Stimulated activated CD8-positive, alpha-beta memory T cell treated with anti-CD3 and anti-CD28 coated beads, Interleukin-7, amount 100 ng/mL, for 48 hours (primary cell): ENCODE measurements around the gene HJURP.

Experiments used
- DNase-seq, 2 donors: peaks; one replicate each; pipeline ENCODE4 v3.0.0-alpha.2; 2020; ENCODE audit warnings: low read depth in 1 of 2; ENCODE audit errors: extremely low read depth in 1 of 2

HJURP gene

DNA sequence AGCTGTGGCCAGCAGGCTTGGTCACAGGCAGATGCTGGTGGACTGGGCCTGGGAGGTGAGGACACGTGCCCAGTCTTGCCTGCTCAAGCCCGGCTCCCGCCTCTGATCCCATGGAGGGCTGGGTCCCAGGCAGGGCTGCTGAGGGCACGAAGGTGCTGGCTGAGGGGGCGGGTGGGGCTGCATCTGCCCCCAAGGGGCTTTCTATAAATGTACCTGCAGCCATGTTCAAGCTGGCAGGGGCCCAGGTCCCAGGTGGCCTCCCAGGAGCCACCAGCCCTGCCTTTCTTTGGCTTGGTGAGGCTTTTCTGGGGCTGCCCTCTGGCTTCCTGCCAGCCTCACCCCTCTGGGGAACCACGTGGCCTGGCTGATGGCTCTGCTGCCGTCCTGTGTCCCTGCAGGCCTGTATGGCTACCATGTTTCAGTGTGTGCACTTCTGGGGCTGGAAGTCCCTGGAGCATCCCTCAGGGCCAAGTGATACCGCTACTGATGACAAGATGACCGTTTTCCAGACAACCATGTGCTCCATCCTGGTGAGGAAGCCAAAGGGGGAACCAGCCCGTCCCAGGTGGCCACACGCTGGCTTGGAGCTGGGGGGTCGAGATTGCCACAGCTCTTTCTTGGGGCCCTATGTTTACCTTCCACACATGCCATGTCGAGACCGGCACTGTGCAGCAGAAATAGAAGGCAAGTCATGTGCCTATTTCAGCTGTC is 23.2 kb downstream of the HJURP start:
- no peak for DNase-seq

DNA sequence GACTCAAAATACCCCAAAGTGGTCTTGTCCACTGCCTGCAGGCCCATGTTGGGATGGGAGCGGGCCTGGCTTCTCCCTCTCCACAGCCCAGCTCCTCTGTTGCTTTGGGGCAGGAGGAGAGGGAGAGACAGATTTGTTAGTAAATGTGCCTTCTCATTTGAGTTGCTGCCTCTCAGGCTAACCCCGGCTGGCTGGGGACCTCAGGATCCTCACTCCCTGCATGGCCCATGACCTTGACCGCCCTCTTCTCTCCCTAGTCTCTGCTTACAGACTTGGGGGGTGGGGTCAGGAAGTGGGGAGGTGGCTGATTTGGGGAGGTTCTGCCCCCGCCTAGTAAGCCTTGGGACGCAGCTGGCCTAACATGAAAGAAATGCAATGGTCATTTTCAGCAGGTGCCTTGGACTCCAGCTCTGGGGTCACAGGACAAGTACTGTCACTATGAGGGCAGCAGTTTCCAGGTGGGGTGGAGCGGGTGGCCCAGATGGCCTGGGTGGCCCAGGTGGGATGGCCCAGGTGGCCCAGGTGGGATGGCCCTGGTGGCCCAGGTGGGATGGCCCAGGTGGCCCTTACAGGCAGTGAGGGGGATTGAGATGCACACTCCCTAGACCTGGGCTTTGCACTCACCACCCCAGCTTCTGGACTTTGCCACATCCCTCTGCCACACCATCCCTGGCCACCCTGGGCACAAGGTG is 24.1 kb downstream of the HJURP start:
- DNase-seq: no peak

DNA sequence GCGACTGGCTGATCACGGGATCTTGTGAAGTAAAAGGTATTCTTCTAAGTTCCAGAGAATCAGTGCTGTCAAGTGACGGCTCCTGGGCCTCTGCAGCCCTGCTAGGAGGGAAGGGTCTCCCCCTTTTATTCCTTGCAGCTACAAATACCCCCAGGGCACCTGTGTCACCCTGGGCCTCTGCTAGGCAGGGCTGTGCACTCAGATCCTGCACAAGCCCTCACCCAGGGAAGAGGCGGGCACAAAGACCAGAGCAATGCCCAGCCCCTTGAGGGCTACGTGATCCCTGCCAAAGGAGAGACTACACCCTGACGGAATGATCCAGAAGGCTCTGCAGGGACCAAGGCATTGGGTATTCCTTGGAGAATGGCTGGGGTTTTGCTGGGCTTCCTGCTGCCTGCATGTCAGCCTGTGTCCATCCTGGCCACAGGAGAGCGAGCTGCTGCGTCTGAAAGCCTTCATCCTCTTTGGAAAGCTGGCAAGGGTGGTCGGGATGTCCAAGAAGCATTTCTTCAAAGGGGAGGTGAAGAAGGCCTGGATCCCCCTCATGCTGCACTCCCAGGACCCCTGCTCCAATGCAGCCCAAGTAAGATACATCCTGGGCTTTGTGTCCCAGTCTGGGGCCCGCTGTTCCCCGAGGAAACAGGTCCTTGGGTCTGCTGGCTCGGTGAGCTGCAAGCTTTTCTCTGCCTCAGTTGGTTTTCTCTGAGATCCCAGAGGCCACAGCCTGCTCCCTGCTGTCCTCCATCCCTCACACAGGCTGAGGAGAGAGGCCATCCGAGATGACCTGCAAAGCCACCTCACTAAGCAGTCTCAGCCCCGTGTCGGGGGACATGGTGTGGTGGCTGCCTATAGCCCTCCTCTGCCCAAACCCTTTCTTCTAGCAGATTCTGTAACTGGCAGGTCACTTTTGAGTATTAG is 24.9 kb downstream of the HJURP start:
- DNase-seq: no peak

DNA sequence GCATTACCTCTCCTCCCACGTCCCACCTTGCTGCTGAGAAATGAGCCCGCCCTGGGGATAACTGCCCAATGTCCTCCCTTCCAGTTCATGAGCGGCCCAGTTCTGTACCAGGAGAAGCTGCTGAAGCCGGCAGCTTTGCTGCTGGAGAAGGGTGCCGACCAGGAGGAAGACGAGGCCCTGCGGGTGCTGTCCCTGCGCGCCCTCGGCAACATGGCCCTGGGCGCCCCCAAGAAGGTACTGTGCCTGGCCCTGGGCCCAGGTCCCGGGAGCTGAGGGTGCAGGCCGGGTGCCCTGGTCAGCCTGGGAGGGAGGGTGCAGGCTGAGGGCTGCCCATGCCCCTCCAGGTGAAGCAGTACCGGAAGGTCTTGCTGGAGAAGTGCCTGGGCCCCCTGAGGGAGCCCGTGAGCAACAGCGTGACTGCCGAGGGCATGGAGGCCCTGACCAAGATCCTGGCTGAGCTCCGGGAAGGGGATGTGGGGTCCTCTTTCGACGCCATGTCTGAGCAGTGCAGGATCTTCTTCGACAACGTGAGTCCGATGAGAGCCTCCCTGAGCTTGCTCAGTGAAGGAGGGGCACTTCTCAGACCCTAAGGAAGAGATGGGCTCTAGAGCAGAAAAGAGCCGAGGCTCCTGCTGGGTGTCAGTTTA is 25.7 kb downstream of the HJURP start:
- DNase-seq: no peak

DNA sequence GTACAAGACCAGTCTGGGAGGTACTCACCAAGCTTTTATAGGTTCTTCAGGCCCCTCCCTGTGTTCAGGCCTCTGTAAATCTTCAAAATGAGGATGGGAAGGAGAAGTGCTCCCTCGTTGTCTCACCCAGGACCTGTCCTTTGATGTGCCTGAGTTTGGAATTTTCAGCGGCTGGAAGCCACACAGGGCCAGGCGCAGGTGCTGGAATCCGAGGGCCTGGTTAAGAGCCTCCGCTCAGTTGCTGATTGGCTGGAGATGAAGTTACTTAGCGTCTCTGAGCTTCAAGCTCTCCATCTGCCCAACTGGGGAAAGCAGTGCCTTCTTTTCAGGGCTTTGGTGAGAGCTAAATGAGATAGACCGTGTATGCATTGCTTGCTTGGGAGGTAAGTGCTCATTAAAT is 30.0 kb downstream of the HJURP start:
- DNase-seq: no peak

DNA sequence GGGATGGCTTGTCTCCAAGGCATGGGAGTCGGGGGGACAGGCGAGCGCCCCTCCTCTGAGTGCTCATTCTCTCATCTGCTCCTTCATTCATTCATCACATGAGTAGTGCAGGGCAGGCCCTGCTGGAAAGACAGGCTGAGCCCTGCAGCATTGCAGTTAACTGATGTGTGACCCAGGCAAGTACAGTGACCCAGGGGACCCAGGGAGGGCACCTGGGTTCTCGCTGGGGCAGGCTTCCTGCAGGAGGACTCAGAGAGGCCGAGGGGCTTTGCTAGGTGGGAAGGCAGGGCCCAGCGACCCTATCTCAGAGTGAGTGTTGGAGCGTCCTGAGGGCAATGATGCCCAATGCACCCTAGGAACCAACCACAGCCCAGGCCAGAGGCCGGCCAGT is 30.6 kb downstream of the HJURP start:
- no peak for DNase-seq

DNA sequence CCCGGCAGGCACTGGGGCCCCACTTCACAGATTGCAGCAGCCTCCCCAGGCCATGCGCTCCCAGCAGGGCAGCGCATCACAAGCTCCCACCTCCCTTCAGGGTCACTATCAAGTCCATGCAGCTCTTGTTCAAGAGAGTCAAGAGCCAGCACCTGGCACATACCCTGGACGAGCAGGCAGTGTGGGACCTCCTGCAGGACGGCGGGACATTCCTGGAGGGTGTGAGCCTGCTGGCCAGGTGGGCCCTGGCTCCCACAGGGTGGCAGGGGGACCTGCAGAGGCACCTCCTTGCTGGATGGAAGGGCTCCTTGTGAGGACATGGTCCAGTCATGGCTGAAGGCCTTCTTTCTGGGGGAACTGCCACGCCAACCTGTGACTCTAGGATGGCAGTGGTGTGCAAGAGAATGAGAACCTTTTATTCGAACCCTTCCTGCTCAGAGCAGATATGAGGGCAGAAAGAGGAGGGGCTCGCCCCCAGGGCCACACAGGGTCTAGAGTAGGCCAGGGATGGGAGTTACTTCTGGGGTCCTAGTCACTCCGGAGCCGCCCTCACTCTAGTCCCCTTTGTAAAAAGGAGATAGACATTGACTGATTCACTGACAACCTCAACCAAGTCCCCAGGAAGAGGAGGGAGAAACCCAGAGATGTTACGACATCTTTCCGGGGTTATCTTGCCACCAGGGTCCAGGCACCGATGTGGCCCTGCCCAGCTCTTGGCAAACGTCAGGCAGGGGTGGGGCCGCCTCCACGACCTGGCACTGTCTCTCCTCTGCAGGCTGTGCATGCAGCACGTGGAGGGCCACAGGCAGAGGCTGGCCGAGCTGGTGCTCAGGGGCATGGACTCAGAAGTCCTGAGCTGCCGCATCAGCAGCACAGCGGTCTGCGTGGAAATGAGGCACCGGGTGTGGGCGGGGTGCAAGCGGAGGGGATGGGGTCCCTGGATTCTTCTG is 31.3 kb downstream of the HJURP start:
- DNase-seq: no peak

DNA sequence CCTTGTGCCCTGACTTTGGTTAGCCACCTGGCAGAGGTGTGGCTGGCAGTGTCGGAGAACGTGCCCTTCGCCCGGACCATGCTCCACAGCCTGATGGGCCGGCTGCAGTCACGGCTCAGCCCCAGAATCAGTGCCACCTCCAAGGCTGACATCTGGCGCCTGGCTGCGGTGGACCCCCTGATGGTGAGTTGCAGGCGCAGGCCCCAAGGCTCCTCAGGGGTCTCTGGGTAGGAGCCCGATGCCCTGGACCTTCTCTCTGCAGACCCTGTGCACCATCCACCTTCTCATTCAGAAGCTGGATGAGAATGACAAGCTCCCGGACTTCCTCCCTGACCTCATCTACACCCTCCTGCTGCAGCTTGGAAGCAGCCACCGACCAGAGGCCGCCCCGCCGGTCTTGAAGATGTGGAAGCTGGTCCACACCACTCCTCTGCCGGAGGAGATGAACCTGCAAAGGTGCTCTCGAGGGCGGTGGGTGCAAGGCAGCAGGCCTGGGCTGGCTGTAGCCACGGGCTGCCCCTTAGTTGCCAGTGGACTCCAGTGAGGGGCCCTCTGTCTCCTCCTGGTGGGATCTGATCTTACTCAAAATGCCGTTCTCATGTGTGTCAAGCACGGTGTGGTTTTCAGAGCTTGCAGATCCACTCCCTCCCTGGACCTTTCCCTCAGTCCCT is 32.1 kb downstream of the HJURP start:
- DNase-seq: no peak

DNA sequence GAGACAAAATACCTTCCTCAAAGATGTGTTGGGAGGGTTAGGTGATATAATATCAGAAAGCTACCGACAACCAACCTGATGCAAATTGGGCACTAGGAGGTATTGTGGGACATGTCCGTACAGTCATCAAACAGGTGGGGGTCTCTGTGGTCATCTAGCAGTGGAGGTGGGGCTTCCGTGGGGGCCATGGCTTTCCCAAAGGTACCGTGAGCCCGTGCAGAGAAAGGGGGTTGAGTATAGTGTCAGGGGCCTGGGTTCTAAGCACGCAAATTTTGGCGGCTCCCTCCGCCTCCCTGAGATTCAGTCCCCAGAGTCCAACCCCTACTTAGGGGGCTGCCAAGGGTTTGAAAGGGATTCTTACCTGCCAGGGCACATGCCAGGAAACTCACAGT is 32.6 kb downstream of the HJURP start:
- DNase-seq: no peak

DNA sequence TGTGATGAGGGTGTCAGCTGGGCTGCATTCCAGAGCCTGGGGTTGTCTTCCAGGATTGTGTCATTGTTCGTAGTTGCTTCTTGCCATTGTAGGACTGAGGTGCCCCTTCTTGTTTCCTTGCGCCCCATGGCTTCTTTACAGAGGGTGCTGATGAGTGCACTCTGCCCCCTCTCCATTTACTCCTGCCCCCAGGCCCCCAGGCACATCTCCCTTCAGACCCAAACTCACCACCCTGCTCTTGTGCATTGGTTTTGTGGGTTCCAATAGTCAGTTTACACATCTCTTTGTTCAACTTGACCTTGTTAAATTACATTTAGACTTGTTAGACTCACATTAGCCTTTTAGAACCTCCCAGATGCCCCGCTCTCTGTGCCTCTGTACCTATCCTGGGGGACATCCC is 33.1 kb downstream of the HJURP start:
- no peak for DNase-seq

DNA sequence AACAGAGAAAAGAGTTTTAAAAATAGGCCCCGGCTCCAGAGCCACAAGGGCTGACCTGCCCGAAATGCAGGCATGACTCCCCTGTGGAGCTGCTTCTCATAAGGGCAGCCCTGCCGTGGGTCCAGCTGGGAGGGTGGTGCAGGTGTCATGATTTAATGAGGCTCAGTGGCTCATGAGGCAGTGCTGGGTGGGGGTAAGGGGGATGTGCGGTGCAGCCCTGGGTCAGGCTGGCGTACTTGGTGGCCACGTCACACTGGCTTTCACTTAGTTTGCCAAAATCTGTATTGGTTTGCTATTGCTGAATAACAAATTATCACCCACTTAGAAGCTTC is 33.6 kb downstream of the HJURP start:
- DNase-seq: no peak

DNA sequence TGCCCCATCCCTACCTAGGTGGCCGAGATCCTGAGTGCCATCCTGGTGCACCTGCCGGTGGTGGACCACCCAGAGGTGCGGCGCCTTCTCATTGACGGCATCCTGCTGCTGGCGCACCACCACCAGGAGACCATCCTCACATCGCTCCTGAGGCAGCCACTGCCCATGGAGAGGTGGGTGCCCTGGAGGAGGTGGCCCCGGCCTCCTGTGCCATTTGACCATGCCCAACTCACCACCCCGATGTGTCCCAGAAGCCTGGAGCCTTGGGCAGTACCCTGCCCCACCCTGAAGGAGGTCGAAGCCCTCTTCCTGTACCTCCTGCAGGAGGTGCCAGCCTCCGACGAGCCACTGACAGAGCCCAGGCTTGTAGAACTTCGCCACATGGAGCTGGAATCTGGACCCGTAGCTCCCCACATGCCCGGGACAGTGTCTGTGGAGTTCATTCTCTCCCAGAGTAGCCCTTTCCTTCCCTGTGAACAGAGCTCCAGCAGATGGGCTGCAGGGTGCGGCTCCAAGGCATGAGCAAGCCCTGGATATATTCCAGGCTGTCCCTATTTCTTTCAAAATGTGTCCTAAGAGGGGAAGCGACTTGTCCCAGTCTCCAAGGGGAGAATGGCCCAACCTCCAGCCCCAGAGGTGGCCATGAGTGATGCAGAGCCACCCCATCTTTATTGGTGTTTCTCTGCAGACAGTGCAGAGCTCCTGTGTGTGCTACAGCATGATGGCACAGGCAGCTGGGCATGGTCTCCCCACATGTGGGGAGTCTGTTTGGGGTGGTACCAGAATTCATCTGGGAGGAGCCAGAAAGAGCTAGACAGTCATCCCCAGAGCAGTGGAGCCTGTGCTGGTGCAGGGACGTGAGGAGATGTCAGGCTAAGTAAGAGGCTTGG is 34.2 kb downstream of the HJURP start:
- no peak for DNase-seq

DNA sequence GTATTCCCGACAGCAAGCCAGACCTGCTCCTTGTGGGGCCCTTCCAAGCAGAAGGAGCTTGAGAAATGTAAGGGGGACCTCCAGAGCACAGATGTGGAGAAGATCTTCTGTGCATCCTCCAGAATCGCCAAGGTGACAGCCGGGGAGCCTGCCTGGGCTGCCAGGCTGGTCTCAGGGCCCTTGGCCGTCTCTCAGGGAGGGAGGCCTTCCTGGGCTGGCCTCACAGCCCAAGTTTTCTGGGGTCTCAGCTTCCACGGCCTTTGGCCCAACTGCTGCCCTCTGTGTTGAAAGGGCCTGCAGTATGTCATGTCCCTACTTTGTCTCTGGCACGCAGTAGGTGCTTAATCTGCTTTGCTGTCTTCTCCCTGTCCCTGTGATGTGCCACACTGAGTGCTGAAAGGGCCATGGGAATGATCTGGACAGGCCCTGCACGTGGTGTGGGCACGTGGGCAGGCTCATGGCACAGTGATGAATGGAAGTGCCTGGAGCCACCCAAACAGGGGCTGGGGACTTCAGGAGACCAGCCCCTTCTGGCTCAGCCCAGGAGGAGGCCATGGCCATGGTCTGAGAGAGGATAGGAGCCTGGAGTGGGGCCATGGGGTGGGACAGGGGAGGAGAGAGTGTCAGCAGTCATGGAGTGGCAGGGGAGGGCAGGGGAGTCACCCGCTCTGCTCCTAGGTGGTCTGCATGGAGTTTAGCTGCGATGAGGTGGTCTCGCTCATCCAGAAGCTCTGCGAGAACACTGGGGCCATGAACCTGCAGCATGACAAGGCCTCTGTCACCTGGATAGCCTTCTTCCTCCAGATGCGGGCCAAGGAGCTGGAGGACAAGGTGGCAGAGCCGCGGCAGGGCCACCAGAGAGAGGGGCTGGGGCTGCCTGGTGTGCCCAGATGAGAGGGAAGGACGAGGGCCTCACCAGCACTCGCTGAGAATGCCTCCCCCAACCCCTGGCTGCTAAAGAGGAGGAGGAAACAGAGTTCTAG is 35.4 kb downstream of the HJURP start:
- no peak for DNase-seq

DNA sequence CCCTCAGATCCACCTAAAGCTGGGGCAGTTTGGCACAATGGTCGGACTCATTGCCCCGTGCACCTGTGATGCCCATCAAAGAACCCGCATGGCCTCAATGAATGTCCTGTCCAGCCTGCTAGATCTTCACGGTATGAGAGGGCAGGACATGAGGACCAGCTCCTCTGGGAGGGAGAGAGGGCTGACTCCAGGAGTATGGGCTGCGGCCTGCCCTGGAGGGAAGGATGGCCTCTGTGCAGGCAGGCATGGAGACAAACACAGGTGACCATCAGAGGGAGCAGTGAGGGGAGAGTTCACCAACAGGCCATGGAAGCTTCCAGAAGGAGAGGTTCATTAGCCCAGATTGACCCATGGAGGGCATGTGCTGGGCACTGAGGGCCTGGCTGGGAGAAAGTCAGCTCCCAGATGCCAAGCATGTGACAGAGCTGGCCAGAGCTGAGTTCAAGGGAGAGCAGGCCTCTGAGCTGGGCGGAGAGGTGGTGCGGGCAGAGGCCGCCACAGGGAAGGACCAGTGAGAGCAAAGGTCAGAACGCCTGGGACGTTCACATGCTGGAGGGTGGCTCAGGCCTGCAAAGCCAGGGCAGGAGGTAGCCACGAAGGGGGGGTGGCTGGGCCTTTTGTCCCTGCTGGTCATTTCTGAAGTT is 36.2 kb downstream of the HJURP start:
- DNase-seq: no peak

DNA sequence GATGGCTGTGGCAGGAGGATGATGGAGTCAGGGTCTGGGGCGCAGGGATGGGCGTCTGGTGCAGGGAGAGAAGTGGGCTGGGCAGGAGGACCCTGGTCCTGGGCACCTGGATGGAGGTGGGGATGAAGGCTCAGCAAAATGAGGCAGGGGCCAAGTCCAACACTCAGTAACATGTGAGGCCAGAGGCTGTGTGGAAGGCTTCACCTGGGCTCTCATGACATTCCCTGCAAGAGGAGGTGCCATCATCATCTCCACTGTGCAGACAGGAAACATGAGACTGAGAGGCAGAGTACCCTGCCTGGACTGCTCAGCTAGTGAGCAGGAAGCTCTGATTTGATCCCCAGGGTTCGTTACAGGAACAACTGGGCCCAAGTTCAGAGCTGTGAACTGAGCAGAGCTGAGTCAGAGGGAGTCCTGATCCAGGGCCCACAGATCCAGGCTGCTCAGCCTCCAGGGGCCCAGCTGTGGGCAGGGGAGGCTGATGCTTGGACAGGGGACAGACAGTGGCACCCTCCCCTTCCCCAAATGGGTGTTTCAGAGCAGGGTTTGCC is 36.9 kb downstream of the HJURP start:
- no peak for DNase-seq

DNA sequence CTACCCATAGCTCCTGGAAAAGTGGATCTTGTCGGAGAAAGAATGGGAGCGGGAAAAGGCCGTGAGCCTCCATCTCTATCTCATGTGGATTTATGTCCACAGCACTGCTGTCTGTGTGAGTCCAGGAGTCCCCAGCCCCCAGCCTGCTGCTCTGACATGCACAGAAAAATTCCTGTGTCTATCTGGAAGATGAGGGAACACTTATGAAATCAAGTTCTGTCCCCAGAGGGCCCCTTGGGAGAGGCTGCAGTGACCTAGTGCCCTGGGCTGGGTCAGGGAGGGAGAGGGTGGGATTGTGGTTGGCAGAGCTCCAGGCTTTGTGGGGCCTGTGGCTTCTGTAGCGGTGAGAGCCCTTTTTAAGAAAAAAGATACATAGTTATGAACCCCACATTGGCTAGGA is 37.6 kb downstream of the HJURP start:
- no peak for DNase-seq

DNA sequence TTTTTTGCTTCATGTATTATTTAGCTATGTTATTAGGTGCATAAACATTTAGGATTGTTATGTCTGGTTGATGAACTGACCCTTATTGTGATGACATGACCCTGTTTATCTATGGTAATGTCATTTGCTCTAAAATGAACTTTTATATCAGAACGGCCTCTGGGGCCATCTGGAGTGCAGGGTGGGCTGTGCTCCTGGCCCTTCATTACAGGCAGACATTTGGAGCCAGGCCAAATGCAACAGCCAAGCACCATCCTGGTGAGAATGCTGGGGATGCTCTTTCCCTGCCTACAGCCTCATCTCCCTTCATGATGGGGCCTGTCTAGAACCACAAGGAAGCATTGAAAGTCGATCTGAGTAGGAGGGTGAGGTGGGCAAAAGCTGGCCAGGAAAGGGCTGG is 38.0 kb downstream of the HJURP start:
- DNase-seq: no peak
